HepG2 (cell line): Measurements from ENCODE around the gene CRYBB2. TPM values are rescaled to one million over a fixed set of nuclear protein-coding genes. Genes with fewer than 3 reads are reported as not detected.

Source experiments
- CC2D1A ChIP-seq: sonication (generic); formaldehyde crosslinking; IDR thresholded peaks from 2 replicates; pipeline ENCODE4 v1.8.1; 2023; ENCODE audit warnings: mild to moderate bottlenecking, missing genetic modification reagents
- PHF5A ChIP-seq: IDR thresholded peaks from one replicate; pipeline ENCODE4 v1.6.1; 2018; ENCODE audit warnings: low read depth, missing genetic modification reagents; ENCODE audit not compliant: unreplicated experiment
- XBP1 ChIP-seq: sonication (generic); formaldehyde crosslinking; IDR thresholded peaks from 2 replicates; pipeline ENCODE4 v1.5.0; 2020; ENCODE audit warnings: missing genetic modification reagents
- YY1 ChIP-seq: IDR thresholded peaks from 2 replicates; pipeline ENCODE4 v1.6.1; 2011; ENCODE audit warnings: low read length, low read depth, moderate library complexity, mild to moderate bottlenecking; ENCODE audit not compliant: insufficient read depth, insufficient replicate concordance
- ZNF263 ChIP-seq: sonication (generic); formaldehyde crosslinking; IDR thresholded peaks from 2 replicates; pipeline ENCODE4 v1.4.0; 2020; ENCODE audit warnings: missing genetic modification reagents
- ZNF839 ChIP-seq: sonication (generic); formaldehyde crosslinking; IDR thresholded peaks from 2 replicates; pipeline ENCODE4 v1.4.0; 2020; ENCODE audit warnings: missing genetic modification reagents, mild to moderate bottlenecking, borderline replicate concordance
- polyA plus RNA-seq, 8 experiments: library from polyadenylated mRNA; depleted of rRNA in 3 of 8; stranded (reverse) in 7 of 8; unstranded in 1 of 8; fragments of >200 nt; fragmentation: Illumina TruSeq in 4 of 8; extraction: Trizol in 4 of 8; gene quantifications; 2 replicates each; pipeline versions ENCODE4 v1.2.1 to v1.2.3, GENCODE V29; 2011 to 2016; ENCODE audit warnings: low read depth in 4 of 8, missing spikeins in 1 of 8, mixed read lengths in 1 of 8; ENCODE audit not compliant: insufficient read depth in 1 of 8
- total RNA-seq, 5 experiments: library from RNA; depleted of rRNA; stranded (reverse); fragments of >200 nt; fragmentation: Illumina TruSeq; extraction: Trizol; gene quantifications; 2 replicates each; pipeline ENCODE4 v1.2.3, GENCODE V29; 2016; ENCODE audit warnings: low read depth in 1 of 5
- TF ChIP-seq, protein P1 (sequence below): sonication (generic); formaldehyde crosslinking; IDR thresholded peaks from 2 replicates; pipeline ENCODE4 v1.4.0; 2020; ENCODE audit warnings: missing genetic modification reagents
- TF ChIP-seq, protein P2 (sequence below), 2 experiments: sonication (generic) in 1 of 2; formaldehyde crosslinking in 1 of 2; IDR thresholded peaks; 2 replicates each; pipeline versions ENCODE4 v1.4.0 to v1.6.1; 2016 to 2020; ENCODE audit warnings: borderline replicate concordance in 1 of 2, low read depth in 1 of 2, mild to moderate bottlenecking in 1 of 2, missing genetic modification reagents in 1 of 2
- TF ChIP-seq, protein P3 (sequence below): sonication (generic); formaldehyde crosslinking; IDR thresholded peaks from 2 replicates; pipeline ENCODE4 v1.9.0; 2021; ENCODE audit warnings: missing genetic modification reagents, borderline replicate concordance

CRYBB2 gene
- total and polyA plus RNA-seq, 2 of the 13 experiments (the other 11 are each of a cell fraction or from before 2014, with no cell fraction given): 0.11 to 0.18 TPM

DNA sequence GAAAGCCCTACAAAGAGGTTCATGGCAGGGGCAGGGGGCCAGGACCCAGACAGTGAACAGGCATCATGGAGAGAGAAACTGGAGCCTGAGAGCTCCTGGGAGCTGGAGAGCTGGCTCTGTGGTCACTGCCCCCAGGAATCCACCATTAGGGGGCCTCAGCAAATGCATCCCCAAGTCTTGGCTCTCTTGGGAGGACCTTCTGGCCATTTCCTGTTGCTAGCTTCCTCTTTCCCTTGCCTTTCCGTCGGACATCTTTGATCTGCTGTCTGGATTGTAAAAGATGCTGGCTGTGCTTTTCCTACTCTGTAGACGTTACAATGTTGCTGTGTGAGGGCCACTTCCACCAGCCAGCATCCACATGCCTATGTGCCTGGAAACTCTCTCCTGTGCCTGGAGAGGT is 7.1 kb upstream of the CRYBB2 start (continued):
- TF ChIP-seq, protein P1, sequence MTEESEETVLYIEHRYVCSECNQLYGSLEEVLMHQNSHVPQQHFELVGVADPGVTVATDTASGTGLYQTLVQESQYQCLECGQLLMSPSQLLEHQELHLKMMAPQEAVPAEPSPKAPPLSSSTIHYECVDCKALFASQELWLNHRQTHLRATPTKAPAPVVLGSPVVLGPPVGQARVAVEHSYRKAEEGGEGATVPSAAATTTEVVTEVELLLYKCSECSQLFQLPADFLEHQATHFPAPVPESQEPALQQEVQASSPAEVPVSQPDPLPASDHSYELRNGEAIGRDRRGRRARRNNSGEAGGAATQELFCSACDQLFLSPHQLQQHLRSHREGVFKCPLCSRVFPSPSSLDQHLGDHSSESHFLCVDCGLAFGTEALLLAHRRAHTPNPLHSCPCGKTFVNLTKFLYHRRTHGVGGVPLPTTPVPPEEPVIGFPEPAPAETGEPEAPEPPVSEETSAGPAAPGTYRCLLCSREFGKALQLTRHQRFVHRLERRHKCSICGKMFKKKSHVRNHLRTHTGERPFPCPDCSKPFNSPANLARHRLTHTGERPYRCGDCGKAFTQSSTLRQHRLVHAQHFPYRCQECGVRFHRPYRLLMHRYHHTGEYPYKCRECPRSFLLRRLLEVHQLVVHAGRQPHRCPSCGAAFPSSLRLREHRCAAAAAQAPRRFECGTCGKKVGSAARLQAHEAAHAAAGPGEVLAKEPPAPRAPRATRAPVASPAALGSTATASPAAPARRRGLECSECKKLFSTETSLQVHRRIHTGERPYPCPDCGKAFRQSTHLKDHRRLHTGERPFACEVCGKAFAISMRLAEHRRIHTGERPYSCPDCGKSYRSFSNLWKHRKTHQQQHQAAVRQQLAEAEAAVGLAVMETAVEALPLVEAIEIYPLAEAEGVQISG (CRISPR knock-in tag): peak; percentile 96
- TF ChIP-seq, protein P2, sequence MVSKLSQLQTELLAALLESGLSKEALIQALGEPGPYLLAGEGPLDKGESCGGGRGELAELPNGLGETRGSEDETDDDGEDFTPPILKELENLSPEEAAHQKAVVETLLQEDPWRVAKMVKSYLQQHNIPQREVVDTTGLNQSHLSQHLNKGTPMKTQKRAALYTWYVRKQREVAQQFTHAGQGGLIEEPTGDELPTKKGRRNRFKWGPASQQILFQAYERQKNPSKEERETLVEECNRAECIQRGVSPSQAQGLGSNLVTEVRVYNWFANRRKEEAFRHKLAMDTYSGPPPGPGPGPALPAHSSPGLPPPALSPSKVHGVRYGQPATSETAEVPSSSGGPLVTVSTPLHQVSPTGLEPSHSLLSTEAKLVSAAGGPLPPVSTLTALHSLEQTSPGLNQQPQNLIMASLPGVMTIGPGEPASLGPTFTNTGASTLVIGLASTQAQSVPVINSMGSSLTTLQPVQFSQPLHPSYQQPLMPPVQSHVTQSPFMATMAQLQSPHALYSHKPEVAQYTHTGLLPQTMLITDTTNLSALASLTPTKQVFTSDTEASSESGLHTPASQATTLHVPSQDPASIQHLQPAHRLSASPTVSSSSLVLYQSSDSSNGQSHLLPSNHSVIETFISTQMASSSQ (IDR thresholded peaks at IDR 0.05; ENCODE audit: low read depth): no peak
- TF ChIP-seq, protein P2 (CRISPR knock-in tag; IDR thresholded peaks at IDR 0.05; ENCODE audit: borderline replicate concordance): no peak
- TF ChIP-seq ZNF263 (CRISPR knock-in tag) (no peak), XBP1 (no peak), CC2D1A (CRISPR knock-in tag) (no peak), PHF5A (no peak), YY1 (peak; percentile 35), ZNF839 (no peak)
- TF ChIP-seq, protein P3, sequence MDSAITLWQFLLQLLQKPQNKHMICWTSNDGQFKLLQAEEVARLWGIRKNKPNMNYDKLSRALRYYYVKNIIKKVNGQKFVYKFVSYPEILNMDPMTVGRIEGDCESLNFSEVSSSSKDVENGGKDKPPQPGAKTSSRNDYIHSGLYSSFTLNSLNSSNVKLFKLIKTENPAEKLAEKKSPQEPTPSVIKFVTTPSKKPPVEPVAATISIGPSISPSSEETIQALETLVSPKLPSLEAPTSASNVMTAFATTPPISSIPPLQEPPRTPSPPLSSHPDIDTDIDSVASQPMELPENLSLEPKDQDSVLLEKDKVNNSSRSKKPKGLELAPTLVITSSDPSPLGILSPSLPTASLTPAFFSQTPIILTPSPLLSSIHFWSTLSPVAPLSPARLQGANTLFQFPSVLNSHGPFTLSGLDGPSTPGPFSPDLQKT (CRISPR knock-in tag): no peak
- TF ChIP-seq, all 625 proteins: peak for 3
